Prostate gland (tissue), 2 donors: ENCODE measurements around the gene OXT. TPM values are rescaled to one million over a fixed set of nuclear protein-coding genes. Genes with fewer than 3 reads are reported as not detected.
"Not testable (repeated sequence)": the region's sequence is repeated elsewhere in the genome, so short reads cannot be mapped to it uniquely, and the experiment has no call there.

ENCODE experiments used
- DNase-seq: peaks from one replicate; pipeline ENCODE4 v3.0.0-alpha.2; 2019; ENCODE audit warnings: low spot score
- H3K27ac ChIP-seq, 2 donors: fragments of 200-600 bp; sonication (generic); 2 replicates each; pipeline ENCODE4 v1.5.1; 2017 to 2019
- H3K27me3 ChIP-seq: fragments of 200-600 bp; sonication (generic); replicated peaks from 2 replicates; pipeline ENCODE4 v1.5.1; 2019; ENCODE audit not compliant: insufficient read depth
- H3K36me3 ChIP-seq, 2 donors: fragments of 200-600 bp; sonication (generic); 1 replicate in 1 of 2; 2 replicates in 1 of 2; pipeline versions ENCODE4 v1.5.1 to v1.8.1; 2017 to 2019
- H3K4me1 ChIP-seq: fragments of 200-600 bp; sonication (generic); replicated peaks from 2 replicates; pipeline ENCODE4 v1.5.1; 2019
- H3K4me3 ChIP-seq, 2 donors: fragments of 200-600 bp; sonication (generic); 2 replicates each; pipeline ENCODE4 v1.5.1; 2017 to 2019
- H3K9me3 ChIP-seq: fragments of 200-600 bp; sonication (generic); 2 replicates; pipeline ENCODE4 v1.5.1; 2017
- CTCF ChIP-seq, 4 experiments: fragments of 200-600 bp in 2 of 4; fragments of 450-650 bp in 2 of 4; sonication (generic) in 2 of 4; IDR thresholded peaks; 1 replicate in 3 of 4; 2 replicates in 1 of 4; pipeline ENCODE4 v1.5.1; 2016 to 2019; ENCODE audit warnings: antibody characterized with exemption in 4 of 4, mild to moderate bottlenecking in 2 of 4, moderate library complexity in 2 of 4
- POLR2A ChIP-seq: fragments of 450-650 bp; IDR thresholded peaks from one replicate; pipeline ENCODE4 v1.6.1; 2016; ENCODE audit warnings: antibody characterized with exemption, mild to moderate bottlenecking
- POLR2AphosphoS5 ChIP-seq: sonication (generic); formaldehyde crosslinking; IDR thresholded peaks from one replicate; pipeline ENCODE4 v1.6.1; 2017; ENCODE audit warnings: antibody characterized with exemption
- WGBS: methylation state at CpG from one replicate; pipeline ENCODE4 v1.1.5; 2018; 5-methylcytosine and 5-hydroxymethylcytosine counted together
- intact Hi-C: fragments of 100-400 bp; cut with DNase I; formaldehyde crosslinking; loops from one replicate; pipeline ENCODE4 v1.14.2; 2022
- total RNA-seq, 2 donors: library from RNA; depleted of rRNA; stranded (reverse); fragments of >200 nt; gene quantifications; one replicate each; pipeline ENCODE4 v1.1.0, GENCODE V29; 2016

OXT gene
- total RNA-seq, 2 donors from 2014 or later, result 9.8 TPM; not detected in 1

GRCh38 chr20:3074812-3075211 is 3.4 kb downstream of the OXT start:
- TF ChIP-seq POLR2A, result no peak
- TF ChIP-seq POLR2AphosphoS5, result no peak
- no peak for TF ChIP-seq CTCF (IDR thresholded peaks at IDR 0.05)
- no peaks in the 10 kb centered on the region for H3K4me1 ChIP-seq
- intact Hi-C loops, result no loop called here
- H3K4me3 ChIP-seq, result no peak overlapping the region
- 47% methylated on average over 6 of the region's 6 CpGs for WGBS
- no peaks in the 10 kb centered on the region for H3K9me3 ChIP-seq
- no peak overlapping the region for H3K27ac ChIP-seq
- DNase-seq, result no peak
- no peaks in the 10 kb centered on the region for H3K36me3 ChIP-seq
- no peaks in the 10 kb centered on the region for H3K27me3 ChIP-seq

- H3K27ac ChIP-seq, H3K9me3 ChIP-seq, intact Hi-C loops, H3K36me3 ChIP-seq, H3K27me3 ChIP-seq, H3K4me3 ChIP-seq, H3K4me1 ChIP-seq, DNase-seq: not testable (repeated sequence)
- 67% methylated on average over 6 of the region's 6 CpGs for WGBS
Observed at GRCh38 chr20:3075315-3075714, 3.9 kb downstream of the OXT start.

- Histone ChIP-seq H3K4me3 (no peak overlapping the region), H3K4me1 (no peaks in the 10 kb centered on the region), H3K27me3 (no peaks in the 10 kb centered on the region), H3K36me3 (no peaks in the 10 kb centered on the region), H3K27ac (no peak overlapping the region), H3K9me3 (no peaks in the 10 kb centered on the region)
- DNase-seq, result no peak
- intact Hi-C loops, result no loop called here
- 89% methylated on average over 4 of the region's 4 CpGs for WGBS
- TF ChIP-seq POLR2A (no peak), CTCF (IDR thresholded peaks at IDR 0.05) (no peak), POLR2AphosphoS5 (no peak)
Observed at GRCh38 chr20:3077618-3078134, 6.3 kb downstream of the OXT start.

- intact Hi-C loops, result no loop called here
- WGBS, result 58% methylated on average over 6 of the region's 6 CpGs
- H3K27ac ChIP-seq, result no peak overlapping the region
- no peak overlapping the region for H3K4me3 ChIP-seq
- no peaks in the 10 kb centered on the region for H3K4me1 ChIP-seq
- H3K9me3 ChIP-seq, result no peaks in the 10 kb centered on the region
- no peaks in the 10 kb centered on the region for H3K27me3 ChIP-seq
- TF ChIP-seq POLR2A (no peak), POLR2AphosphoS5 (no peak), CTCF (IDR thresholded peaks at IDR 0.05) (no peak)
- H3K36me3 ChIP-seq, result no peaks in the 10 kb centered on the region
- DNase-seq, result no peak
Observed at GRCh38 chr20:3080939-3081388, 9.5 kb downstream of the OXT start.

- Histone ChIP-seq H3K9me3 (no peaks in the 10 kb centered on the region), H3K36me3 (no peaks in the 10 kb centered on the region), H3K27me3 (no peaks in the 10 kb centered on the region), H3K27ac (no peak overlapping the region), H3K4me1 (no peaks in the 10 kb centered on the region), H3K4me3 (no peak overlapping the region)
- intact Hi-C loops, result no loop called here
- TF ChIP-seq POLR2A (no peak), POLR2AphosphoS5 (no peak), CTCF (IDR thresholded peaks at IDR 0.05) (no peak)
- DNase-seq, result no peak
- WGBS, result 89% methylated on average over 11 of the region's 11 CpGs
Observed at GRCh38 chr20:3081641-3082040, 10.2 kb downstream of the OXT start.
